SK-N-SH treated with all-trans-retinoic acid at 6 μM for 48 hours (cell line): Measurements from ENCODE around the gene WDR73.

Experiments used
- ATAC-seq: fragments of 200-7000 bp; cut with Tn5 transposase; 3 replicates; pipeline ENCODE4 v1.9.1; 2020; ENCODE audit warnings: mild to moderate bottlenecking, moderate library complexity
- ARNTL ChIP-seq: fragments of 450-650 bp; formaldehyde crosslinking; IDR thresholded peaks from 2 replicates; pipeline ENCODE4 v1.5.0; 2020; ENCODE audit warnings: low read depth, mild to moderate bottlenecking, moderate library complexity, borderline replicate concordance
- BACH2 ChIP-seq: fragments of 250-450 bp; sonication (Bioruptor Pico); IDR thresholded peaks from 2 replicates; pipeline ENCODE4 v1.9.0; 2021; ENCODE audit warnings: mild to moderate bottlenecking, borderline replicate concordance
- CSDC2 ChIP-seq: fragments of 250-450 bp; sonication (Bioruptor Pico); IDR thresholded peaks from 2 replicates; pipeline ENCODE4 v1.5.0; 2020; ENCODE audit warnings: mild to moderate bottlenecking, moderate library complexity
- ESRRG ChIP-seq: fragments of 250-450 bp; sonication (Bioruptor Pico); IDR thresholded peaks from 2 replicates; pipeline ENCODE4 v1.6.1; 2021; ENCODE audit warnings: mild to moderate bottlenecking
- GLIS3 ChIP-seq: fragments of 250-450 bp; sonication (Bioruptor Pico); IDR thresholded peaks from 2 replicates; pipeline ENCODE4 v1.5.0; 2020; ENCODE audit warnings: mild to moderate bottlenecking, moderate library complexity
- ISL1 ChIP-seq: fragments of 250-450 bp; sonication (Bioruptor Pico); IDR thresholded peaks from 2 replicates; pipeline ENCODE4 v2.1.2; 2022; ENCODE audit warnings: mild to moderate bottlenecking, moderate library complexity
- OSR1 ChIP-seq: fragments of 250-450 bp; sonication (Bioruptor Pico); IDR thresholded peaks from 2 replicates; pipeline ENCODE4 v1.8.0; 2022; ENCODE audit warnings: moderate library complexity, mild to moderate bottlenecking, inconsistent platforms
- PATZ1 ChIP-seq: fragments of 250-450 bp; sonication (Bioruptor Pico); IDR thresholded peaks from 2 replicates; pipeline ENCODE4 v1.8.0; 2020; ENCODE audit warnings: mild to moderate bottlenecking, moderate library complexity, borderline replicate concordance
- POU6F1 ChIP-seq: fragments of 250-450 bp; sonication (Bioruptor Pico); IDR thresholded peaks from 2 replicates; pipeline ENCODE4 v1.8.0; 2021; ENCODE audit warnings: low read depth, mild to moderate bottlenecking, moderate library complexity, borderline replicate concordance
- PPARA ChIP-seq: fragments of 250-450 bp; sonication (Bioruptor Pico); IDR thresholded peaks from 2 replicates; pipeline ENCODE4 v1.5.0; 2020; ENCODE audit warnings: mild to moderate bottlenecking, borderline replicate concordance
- RARB ChIP-seq: fragments of 250-450 bp; sonication (Bioruptor Pico); IDR thresholded peaks from 2 replicates; pipeline ENCODE4 v1.8.0; 2021; ENCODE audit warnings: mild to moderate bottlenecking, moderate library complexity
- SNAI2 ChIP-seq: fragments of 250-450 bp; sonication (Bioruptor Pico); IDR thresholded peaks from 2 replicates; pipeline ENCODE4 v1.5.0; 2020; ENCODE audit warnings: mild to moderate bottlenecking, moderate library complexity
- TCF4 ChIP-seq: fragments of 250-450 bp; sonication (Bioruptor Pico); IDR thresholded peaks from 2 replicates; pipeline ENCODE4 v1.8.0; 2021; ENCODE audit warnings: mild to moderate bottlenecking, moderate library complexity, borderline replicate concordance
- TOX ChIP-seq: fragments of 250-450 bp; sonication (Bioruptor Pico); IDR thresholded peaks from 2 replicates; pipeline ENCODE4 v1.8.0; 2021; ENCODE audit warnings: mild to moderate bottlenecking, moderate library complexity, borderline replicate concordance
- TSHZ2 ChIP-seq: fragments of 250-450 bp; sonication (Bioruptor Pico); IDR thresholded peaks from 2 replicates; pipeline ENCODE4 v1.5.0; 2020; ENCODE audit warnings: mild to moderate bottlenecking, moderate library complexity
- ZC3H10 ChIP-seq: fragments of 250-450 bp; sonication (Bioruptor Pico); IDR thresholded peaks from 2 replicates; pipeline ENCODE4 v1.5.1; 2021; ENCODE audit warnings: mild to moderate bottlenecking, moderate library complexity
- ZFP30 ChIP-seq: fragments of 450-650 bp; formaldehyde crosslinking; IDR thresholded peaks from 2 replicates; pipeline ENCODE4 v1.5.0; 2022; ENCODE audit warnings: mild to moderate bottlenecking, moderate library complexity
- ZNF565 ChIP-seq: fragments of 450-650 bp; formaldehyde crosslinking; conservative IDR thresholded peaks from 2 replicates; pipeline ENCODE4 v1.5.0; 2020; ENCODE audit warnings: low read depth, mild to moderate bottlenecking, moderate library complexity
- ZNF70 ChIP-seq: fragments of 450-650 bp; formaldehyde crosslinking; IDR thresholded peaks from 2 replicates; pipeline ENCODE4 v1.5.0; 2020; ENCODE audit warnings: mild to moderate bottlenecking, moderate library complexity
- ZNF8 ChIP-seq: fragments of 450-650 bp; formaldehyde crosslinking; IDR thresholded peaks from 2 replicates; pipeline ENCODE4 v1.5.0; 2020; ENCODE audit warnings: mild to moderate bottlenecking, moderate library complexity
- TF ChIP-seq, protein P1 (sequence below): fragments of 250-450 bp; sonication (Bioruptor Pico); IDR thresholded peaks from 2 replicates; pipeline ENCODE4 v1.5.1; 2020; ENCODE audit warnings: low read depth, mild to moderate bottlenecking, moderate library complexity
- TF ChIP-seq, protein P2 (sequence below): fragments of 250-450 bp; sonication (Bioruptor Pico); IDR thresholded peaks from 2 replicates; pipeline ENCODE4 v1.5.1; 2021; ENCODE audit warnings: mild to moderate bottlenecking, moderate library complexity

Gene WDR73

DNA sequence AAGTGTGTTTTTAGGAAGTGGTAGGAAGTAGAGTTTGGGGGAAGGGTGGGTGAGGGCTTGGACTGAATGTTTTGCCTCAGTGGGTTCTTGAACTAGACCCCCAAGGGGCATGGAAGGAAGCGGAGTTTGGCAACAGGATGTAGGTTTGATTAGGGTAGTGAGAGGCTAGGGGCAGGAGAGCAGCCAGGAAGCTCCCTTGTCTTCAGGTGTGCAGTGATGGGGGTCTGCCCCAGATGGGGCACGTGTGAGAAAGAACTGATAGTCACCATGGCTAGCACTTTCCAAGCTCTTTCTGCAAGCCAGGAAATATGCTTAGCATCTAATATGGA is 48.6 kb downstream of the WDR73 start:
- no peak for ATAC-seq
- no peak for TF ChIP-seq PPARA (CRISPR knock-in tag)
- TF ChIP-seq SNAI2 (CRISPR knock-in tag), result no peak
- no peak for TF ChIP-seq ZC3H10
- TF ChIP-seq RARB (CRISPR knock-in tag), result no peak
- no peak for TF ChIP-seq TSHZ2 (CRISPR knock-in tag)
- TF ChIP-seq TOX (CRISPR knock-in tag), result no peak
- no peak for TF ChIP-seq ARNTL (CRISPR knock-in tag)
- TF ChIP-seq PATZ1 (CRISPR knock-in tag), result no peak
- TF ChIP-seq POU6F1, result no peak
- TF ChIP-seq ZNF565, result no peak
- no peak for TF ChIP-seq ZNF70 (CRISPR knock-in tag)
- TF ChIP-seq TCF4 (CRISPR knock-in tag), result no peak
- no peak for TF ChIP-seq BACH2 (CRISPR knock-in tag)
- no peak for TF ChIP-seq ISL1
- TF ChIP-seq OSR1 (CRISPR knock-in tag), result no peak
- no peak for TF ChIP-seq CSDC2 (CRISPR knock-in tag)
- TF ChIP-seq ESRRG, result no peak

DNA sequence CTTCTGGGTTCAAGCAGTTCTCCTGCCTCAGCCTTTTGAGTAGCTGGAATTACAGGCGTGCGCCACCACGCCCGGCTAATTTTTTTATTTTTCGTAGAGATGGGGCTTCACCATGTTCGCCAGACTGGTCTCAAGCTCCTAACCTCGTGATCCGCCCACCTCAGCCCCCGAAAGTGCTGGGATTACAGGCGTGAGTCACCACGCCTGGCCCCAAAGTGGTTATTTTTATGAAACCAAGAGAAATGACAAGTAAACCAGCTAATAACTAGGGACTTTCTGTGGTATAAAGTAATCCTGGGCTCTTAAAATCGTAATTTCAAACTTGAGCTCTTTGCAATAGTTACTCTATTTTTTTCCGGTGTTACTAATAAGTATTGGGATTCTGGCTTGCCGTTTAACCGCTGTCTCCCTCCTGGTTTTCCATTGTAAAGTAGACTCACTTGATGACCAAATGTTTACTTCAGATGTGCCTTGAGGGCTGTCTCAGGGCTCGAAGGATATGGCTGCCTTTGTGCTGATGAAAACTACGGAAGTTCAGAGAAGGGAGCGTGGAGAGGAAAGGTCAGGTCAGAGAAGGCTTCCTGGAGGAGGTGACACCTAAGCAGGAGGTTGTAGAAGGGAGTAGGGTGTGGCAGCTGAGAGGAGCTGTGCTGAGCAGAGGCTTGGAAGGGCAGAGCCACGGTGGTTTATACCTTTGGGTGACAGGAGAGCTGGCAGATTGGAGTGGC is 49.1 kb downstream of the WDR73 start:
- no peak for ATAC-seq

More for the DNA sequence above, 49.1 kb downstream of the WDR73 start:
- TF ChIP-seq PATZ1 (CRISPR knock-in tag), result no peak
- TF ChIP-seq ZNF70 (CRISPR knock-in tag), result no peak
- no peak for TF ChIP-seq OSR1 (CRISPR knock-in tag)
- no peak for TF ChIP-seq ESRRG
- no peak for TF ChIP-seq ZFP30 (CRISPR knock-in tag)
- TF ChIP-seq RARB (CRISPR knock-in tag), result no peak
- TF ChIP-seq ZNF565, result no peak
- no peak for TF ChIP-seq ISL1
- no peak for TF ChIP-seq CSDC2 (CRISPR knock-in tag)
- no peak for TF ChIP-seq TOX (CRISPR knock-in tag)
- TF ChIP-seq ZNF8, result no peak
- TF ChIP-seq ARNTL (CRISPR knock-in tag), result no peak
- TF ChIP-seq, protein P1, sequence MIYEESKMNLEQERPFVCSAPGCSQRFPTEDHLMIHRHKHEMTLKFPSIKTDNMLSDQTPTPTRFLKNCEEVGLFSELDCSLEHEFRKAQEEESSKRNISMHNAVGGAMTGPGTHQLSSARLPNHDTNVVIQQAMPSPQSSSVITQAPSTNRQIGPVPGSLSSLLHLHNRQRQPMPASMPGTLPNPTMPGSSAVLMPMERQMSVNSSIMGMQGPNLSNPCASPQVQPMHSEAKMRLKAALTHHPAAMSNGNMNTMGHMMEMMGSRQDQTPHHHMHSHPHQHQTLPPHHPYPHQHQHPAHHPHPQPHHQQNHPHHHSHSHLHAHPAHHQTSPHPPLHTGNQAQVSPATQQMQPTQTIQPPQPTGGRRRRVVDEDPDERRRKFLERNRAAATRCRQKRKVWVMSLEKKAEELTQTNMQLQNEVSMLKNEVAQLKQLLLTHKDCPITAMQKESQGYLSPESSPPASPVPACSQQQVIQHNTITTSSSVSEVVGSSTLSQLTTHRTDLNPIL (CRISPR knock-in tag), result no peak
- TF ChIP-seq, protein P2, sequence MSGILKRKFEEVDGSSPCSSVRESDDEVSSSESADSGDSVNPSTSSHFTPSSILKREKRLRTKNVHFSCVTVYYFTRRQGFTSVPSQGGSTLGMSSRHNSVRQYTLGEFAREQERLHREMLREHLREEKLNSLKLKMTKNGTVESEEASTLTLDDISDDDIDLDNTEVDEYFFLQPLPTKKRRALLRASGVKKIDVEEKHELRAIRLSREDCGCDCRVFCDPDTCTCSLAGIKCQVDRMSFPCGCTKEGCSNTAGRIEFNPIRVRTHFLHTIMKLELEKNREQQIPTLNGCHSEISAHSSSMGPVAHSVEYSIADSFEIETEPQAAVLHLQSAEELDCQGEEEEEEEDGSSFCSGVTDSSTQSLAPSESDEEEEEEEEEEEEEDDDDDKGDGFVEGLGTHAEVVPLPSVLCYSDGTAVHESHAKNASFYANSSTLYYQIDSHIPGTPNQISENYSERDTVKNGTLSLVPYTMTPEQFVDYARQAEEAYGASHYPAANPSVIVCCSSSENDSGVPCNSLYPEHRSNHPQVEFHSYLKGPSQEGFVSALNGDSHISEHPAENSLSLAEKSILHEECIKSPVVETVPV (CRISPR knock-in tag), result no peak
- TF ChIP-seq SNAI2 (CRISPR knock-in tag), result no peak
- TF ChIP-seq TCF4 (CRISPR knock-in tag), result no peak
- no peak for TF ChIP-seq ZC3H10
- TF ChIP-seq TSHZ2 (CRISPR knock-in tag), result no peak
- TF ChIP-seq POU6F1, result no peak
- TF ChIP-seq GLIS3 (CRISPR knock-in tag), result no peak
